ENCODE measurements around the gene MYH7B.
A peak's percentile ranks its signal among the peaks of the same experiment; 100 is the strongest.

MYH7B gene

DNA sequence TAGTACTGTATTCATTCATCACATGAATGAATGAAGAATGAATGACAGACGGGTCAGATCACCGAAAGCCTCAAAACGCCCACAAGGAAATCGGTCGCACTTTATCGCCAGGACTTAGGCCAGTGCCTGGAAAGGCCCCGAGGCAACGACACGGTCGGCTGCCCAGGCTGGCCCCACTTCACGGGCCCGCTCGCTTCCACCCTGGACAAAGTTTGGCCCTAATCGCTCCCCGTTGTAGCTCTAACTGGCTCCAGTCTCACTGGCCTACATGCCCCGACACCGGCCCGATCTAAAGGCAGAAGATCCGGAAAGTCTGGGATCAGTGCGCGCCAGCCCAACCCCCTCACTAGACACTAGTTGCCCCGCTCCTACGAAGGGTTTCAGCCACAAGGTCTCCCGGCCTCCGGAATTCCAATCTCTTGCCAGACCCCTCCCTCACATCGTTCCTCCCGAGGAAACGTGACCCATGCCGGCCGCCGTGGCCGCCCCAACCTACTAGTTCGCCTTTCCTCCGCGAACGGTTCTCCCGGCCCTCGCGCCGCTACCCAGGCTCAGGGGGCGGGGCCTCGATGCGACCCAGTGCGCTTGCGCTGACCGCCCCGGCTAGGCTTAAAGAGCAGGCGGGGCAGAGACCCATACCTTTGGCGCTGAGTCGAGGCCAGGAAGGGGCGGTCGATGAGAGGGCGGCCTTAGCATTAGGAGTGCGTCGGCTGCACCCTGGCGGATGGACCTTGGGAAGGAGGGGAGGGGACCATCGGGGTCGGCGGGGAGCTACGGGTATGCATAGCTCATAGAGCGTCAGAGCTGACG lies at the start of gene MYH7B, which contains the start of gene GSS:
TSS of gene MYH7B (plus strand) at position 638 of the 810 bp plus-strand sequence. CDS start 22,138 bp downstream, outside the sequence.
TSS of gene GSS (minus strand) at position 576 of the 810 bp plus-strand sequence. CDS start 3,954 bp downstream, outside the sequence.
- peak; percentile 99 for DNase-seq (ENCODE audit: low read depth, low spot score)

DNA sequence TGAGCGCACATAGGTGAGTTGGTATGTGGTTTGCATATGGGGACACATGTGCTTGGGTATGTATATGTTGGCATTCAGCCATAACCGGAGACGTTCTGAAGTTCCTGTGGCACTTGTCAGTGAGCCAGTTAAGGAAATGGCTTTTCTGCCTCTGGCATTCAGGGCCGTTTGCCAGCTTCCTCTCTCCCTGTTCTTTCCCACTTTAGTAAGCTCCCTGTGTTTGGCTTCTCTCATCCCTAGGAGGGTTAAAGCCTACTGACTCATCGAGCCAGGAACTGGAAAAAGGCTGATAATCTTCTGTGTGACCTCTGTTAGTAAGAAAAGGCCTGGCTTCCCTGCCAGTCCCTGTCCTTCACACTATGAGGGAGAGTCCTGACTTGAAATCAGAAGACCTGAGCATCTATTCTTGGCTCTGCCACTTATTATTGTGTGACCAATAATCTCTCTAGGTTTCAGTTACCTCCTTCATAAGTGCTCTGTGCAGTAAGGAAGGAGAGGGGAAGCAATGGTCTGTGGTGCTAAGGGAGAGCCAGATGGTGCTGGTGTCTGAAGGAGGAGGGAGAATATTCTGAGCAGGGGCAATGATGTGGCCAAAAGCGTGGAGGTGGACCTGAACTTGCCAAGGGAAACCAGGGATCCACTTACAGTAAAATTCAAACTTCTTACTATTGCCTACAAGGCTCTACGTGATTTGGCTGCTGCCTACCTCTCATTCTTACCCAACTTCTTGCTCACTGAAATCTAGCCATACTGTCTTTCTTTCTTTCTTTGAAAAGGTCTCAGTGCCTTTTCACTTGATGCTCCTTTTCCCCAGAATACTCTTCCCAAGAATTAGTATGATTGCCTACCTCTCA lies 47.8 kb upstream of the MYH7B start:
- DNase-seq (ENCODE audit: low read depth, low spot score): peak; percentile 25

DNA sequence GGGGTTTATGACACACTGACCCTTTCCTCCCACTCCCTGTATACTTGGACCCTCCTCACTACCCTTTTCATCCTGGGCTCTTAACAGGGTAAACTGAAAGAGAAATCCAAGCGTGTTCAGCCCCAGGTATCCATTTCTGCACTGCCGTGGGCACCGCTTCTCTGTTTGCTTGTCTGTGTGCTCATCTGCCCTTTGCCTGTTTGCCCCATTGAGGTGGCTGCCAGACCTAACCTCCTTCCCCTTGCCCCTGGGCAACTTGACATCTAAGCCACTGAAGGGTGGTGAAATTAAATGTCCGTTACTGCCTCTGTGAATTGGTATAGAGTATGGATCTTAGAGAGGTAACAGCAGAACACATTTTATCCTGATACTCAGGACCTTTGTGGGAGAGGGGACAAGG lies 40.5 kb upstream of the MYH7B start:
- DNase-seq (ENCODE audit: low read depth, low spot score): no peak

- DNase-seq (ENCODE audit: low read depth, low spot score): no peak
Observed at GRCh38 chr20:34915749-34916455, 39.8 kb upstream of the MYH7B start.

DNA sequence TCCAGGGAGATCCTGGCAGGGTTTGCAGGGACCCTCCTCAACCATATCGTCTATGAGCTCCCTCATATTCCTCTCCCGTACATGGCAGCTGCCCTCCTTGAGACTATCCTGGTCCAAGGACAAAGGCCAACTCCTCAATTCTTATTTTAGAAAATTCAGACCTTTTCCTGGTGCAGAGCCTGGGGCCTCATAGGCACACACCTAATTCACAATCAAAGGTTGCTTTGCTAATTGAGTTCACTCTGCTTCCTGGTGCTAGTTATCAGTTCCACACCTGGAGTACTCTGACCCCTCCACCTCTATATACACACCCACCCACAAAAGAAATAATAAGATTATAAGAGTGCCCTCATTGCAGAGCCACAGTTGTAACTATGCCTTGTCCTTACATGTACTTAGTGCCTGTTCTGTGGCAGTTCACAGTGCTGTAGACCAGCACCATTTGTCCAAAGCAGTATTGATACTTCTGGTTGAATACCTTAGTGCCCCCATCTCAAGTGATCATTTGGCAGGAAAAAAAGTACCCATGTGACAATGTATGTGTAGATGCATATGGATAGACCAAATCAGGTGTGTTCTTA lies 38.8 kb upstream of the MYH7B start:
- DNase-seq (ENCODE audit: low read depth, low spot score): no peak

GRCh38 chr20:34920055-34920454 lies 35.6 kb upstream of the MYH7B start:
- DNase-seq (ENCODE audit: low read depth, low spot score): no peak

DNA sequence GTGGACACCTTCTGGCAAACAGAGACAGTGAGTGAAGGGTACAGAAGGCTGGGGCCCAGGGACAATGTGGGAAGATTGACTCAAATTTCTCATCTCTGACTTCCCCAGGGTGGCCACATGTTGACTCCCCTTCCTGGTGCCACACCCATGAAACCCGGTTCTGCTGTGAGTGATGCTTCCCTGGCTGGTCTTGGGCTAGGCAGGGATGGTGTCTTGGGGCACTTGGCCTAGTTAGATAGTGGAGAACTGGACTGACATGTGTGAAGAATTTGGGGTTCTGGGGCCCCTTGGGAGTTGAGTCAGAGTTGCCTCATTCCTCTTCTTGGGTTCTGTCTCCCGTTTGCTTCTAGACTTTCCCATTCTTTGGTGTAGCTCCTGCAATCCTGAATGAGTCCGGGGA lies 34.2 kb upstream of the MYH7B start:
- DNase-seq (ENCODE audit: low read depth, low spot score): no peak

GRCh38 chr20:34922654-34923381 lies 32.9 kb upstream of the MYH7B start:
- DNase-seq (ENCODE audit: low read depth, low spot score): no peak

DNA sequence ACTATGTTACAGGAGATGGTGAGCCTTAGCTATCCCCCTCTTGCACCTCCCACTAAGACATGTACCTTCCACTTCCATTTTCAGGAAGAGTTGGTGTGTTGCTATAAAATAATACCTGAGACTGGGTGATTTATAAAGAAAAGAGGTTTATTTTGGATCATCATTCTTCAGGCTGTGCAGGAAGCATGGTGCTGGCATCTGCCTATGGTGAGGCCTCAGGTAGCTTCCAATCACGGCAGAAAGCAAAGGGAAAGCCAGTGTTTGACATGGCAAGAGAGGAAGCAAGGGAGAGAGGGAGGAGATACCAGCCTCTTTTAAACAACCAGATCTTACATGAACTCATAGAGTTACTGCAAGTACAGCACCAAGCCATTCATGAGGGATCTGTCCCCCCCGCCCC lies 32.3 kb upstream of the MYH7B start:
- no peak for DNase-seq (ENCODE audit: low read depth, low spot score)

DNA sequence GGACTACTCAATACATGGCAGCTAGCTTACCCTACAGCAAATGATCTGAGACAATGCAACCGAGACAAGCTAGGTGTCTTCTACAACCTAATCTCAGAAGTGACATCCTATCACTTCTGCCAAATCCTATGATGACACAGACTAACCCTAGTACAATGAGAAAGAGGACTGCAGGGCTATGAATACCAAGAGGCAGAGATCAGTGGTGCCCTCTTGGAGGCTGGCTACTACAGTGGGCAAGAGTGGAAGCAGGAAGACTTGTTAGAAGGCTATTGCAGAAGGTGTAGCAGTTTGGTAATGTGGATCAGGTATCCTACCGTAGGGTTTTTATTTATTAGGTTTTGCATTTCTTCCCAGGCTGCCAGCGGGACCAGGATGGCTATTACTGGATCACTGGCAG lies 30.3 kb upstream of the MYH7B start:
- DNase-seq (ENCODE audit: low read depth, low spot score): no peak

- no peak for DNase-seq (ENCODE audit: low read depth, low spot score)
Observed at GRCh38 chr20:34925981-34926380, 29.7 kb upstream of the MYH7B start.

DNA sequence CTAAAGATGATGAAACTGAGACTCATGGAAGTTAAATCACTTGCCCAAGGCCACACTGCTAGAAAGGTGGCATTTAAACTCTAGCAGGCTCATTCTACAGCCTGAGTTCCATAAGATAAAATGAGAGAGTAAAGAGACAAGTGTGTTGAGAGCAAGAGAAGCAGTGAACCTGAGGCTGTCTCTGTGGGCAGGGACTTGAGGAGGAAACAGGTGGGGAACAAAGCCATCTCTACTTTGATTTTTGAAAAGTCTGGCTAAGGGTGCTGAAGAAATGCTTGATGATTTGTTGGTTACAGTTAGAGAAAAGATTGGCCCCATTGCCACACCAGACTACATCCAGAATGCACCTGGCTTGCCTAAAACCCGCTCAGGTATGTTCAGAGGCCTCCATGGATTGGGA lies 29.1 kb upstream of the MYH7B start:
- DNase-seq (ENCODE audit: low read depth, low spot score): no peak

GRCh38 chr20:34927736-34928135 lies 27.9 kb upstream of the MYH7B start:
- DNase-seq (ENCODE audit: low read depth, low spot score): peak; percentile 23

- no peak for DNase-seq (ENCODE audit: low read depth, low spot score)
Observed at GRCh38 chr20:34928411-34928810, 27.3 kb upstream of the MYH7B start.

DNA sequence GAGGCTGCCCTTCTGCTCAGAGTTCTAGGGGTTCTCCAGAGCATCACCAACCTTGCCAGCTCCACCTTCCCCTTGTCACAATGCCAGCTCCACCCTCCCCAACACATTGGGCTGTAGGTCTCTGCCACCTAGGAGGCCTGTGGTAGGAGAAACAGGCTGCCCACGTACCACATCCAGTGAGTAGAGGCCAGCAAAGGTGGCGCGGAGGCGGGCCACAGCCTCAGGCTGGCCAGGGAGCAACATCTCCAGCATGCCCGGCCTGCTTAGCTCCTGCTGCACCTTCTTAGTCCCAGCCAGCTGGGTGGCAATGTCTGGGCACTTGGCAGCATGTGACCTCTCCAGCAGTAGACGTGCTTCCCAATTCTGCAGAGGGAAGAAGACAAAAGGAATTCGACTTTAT lies 23.9 kb upstream of the MYH7B start:
- no peak for DNase-seq (ENCODE audit: low read depth, low spot score)

- no peak for DNase-seq (ENCODE audit: low read depth, low spot score)
Observed at GRCh38 chr20:34938466-34939163, 17.1 kb upstream of the MYH7B start.

GRCh38 chr20:34940081-34940481 lies 15.6 kb upstream of the MYH7B start:
- no peak for DNase-seq (ENCODE audit: low read depth, low spot score)

GRCh38 chr20:34941226-34941625 lies 14.4 kb upstream of the MYH7B start:
- no peak for DNase-seq (ENCODE audit: low read depth, low spot score)

DNA sequence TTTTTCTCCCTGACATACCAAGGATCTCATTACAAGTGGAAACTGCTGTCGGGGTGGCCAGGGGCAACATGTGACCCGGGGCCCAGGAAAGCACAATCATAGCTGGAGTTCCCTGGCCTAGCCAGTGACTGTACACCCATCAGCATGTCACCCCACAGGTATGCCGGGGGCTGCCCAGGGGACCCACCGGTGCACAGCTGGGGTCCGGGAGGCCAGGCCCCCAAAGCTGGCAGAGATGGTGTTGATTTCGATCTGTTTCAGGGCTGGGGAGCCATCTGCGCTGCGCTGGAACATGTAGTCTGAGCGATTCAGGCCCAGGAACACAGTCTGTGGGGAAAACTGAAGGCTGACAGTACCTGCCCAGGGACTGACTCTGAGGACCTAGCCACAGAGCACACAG lies 13.4 kb upstream of the MYH7B start:
- no peak for DNase-seq (ENCODE audit: low read depth, low spot score)

- no peak for DNase-seq (ENCODE audit: low read depth, low spot score)
Observed at GRCh38 chr20:34943808-34944567, 11.7 kb upstream of the MYH7B start.

Data from ELF-1 (cell line).